ENCODE results near the gene COPS3.
"Not testable (repeated sequence)": the region's sequence is repeated elsewhere in the genome, so short reads cannot be mapped to it uniquely, and the experiment has no call there.

DNA sequence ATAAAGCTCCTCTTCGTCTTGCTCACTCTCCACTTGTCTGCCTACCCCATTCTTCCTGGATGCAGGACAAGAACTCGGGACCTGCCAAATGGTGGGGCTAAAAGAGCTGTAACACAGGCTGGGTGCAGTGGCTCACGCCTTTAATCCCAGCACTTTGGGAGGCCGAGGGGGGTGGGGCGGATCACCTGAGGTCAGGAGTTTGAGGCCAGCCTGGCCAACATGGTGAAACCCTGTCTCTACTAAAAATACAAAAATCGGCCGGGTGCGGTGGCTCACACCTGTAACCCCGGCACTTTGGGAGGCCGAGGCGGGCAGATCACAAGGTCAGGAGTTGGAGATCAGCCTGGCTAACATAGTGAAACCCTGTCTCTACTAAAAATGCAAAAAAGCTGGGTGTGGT lies 20.6 kb upstream of the COPS3 start:
- not testable (repeated sequence) for TF ChIP-seq POLR2AphosphoS5, POU2F2, POLR2A, SPI1 (IDR thresholded peaks at IDR 0.05; ENCODE audit: low read depth, low read length)
